Tibial nerve (tissue), 4 donors: Measurements from ENCODE around the gene C5orf15. TPM values are rescaled to one million over a fixed set of nuclear protein-coding genes. Genes with fewer than 3 reads are reported as not detected.

Source experiments
- DNase-seq, 2 donors: peaks; one replicate each; pipeline ENCODE4 v3.0.0-alpha.2; 2019; ENCODE audit warnings: low spot score in 2 of 2
- H3K27ac ChIP-seq, 4 donors: fragments of 200-600 bp; sonication (generic) in 3 of 4; one replicate each; pipeline ENCODE4 v1.5.1; 2017 to 2019; ENCODE audit warnings: mild to moderate bottlenecking in 1 of 4
- H3K27me3 ChIP-seq, 2 donors: fragments of 200-600 bp; sonication (generic) in 1 of 2; one replicate each; pipeline versions ENCODE4 v1.5.1 to v1.6.0; 2017 to 2019
- H3K36me3 ChIP-seq, 3 donors: fragments of 200-600 bp; sonication (generic); one replicate each; pipeline ENCODE4 v1.5.1; 2018 to 2019
- H3K4me1 ChIP-seq, 4 donors: fragments of 200-600 bp; sonication (generic) in 3 of 4; one replicate each; pipeline ENCODE4 v1.5.1; 2017 to 2019
- H3K4me3 ChIP-seq, 4 donors: fragments of 200-600 bp; sonication (generic) in 3 of 4; one replicate each; pipeline ENCODE4 v1.5.1; 2017 to 2019; ENCODE audit warnings: mild to moderate bottlenecking in 1 of 4, moderate library complexity in 1 of 4
- H3K9me3 ChIP-seq, 4 donors: fragments of 200-600 bp; sonication (generic) in 3 of 4; one replicate each; pipeline ENCODE4 v1.5.1; 2017 to 2019
- EP300 ChIP-seq, 2 donors: sonication (generic); formaldehyde crosslinking; IDR thresholded peaks; one replicate each; pipeline ENCODE4 v1.6.1; 2017; ENCODE audit warnings: antibody characterized with exemption in 2 of 2, mild to moderate bottlenecking in 1 of 2
- POLR2A ChIP-seq, 2 donors: fragments of 450-650 bp; IDR thresholded peaks; one replicate each; pipeline ENCODE4 v1.6.1; 2017; ENCODE audit warnings: antibody characterized with exemption in 2 of 2, mild to moderate bottlenecking in 2 of 2, moderate library complexity in 2 of 2
- WGBS, 2 donors: methylation state at CpG; one replicate each; pipeline ENCODE4 v1.1.5; 2018; 5-methylcytosine and 5-hydroxymethylcytosine counted together
- total RNA-seq, 4 donors: library from RNA; depleted of rRNA; stranded (reverse); fragments of >200 nt; gene quantifications; one replicate each; pipeline ENCODE4 v1.1.0, GENCODE V29; 2016
- TF ChIP-seq, protein P1 (sequence below), 5 experiments: fragments of 200-600 bp in 3 of 5; fragments of 450-650 bp in 2 of 5; sonication (generic) in 3 of 5; IDR thresholded peaks; one replicate each; pipeline ENCODE4 v1.5.1; 2016 to 2019; ENCODE audit warnings: antibody characterized with exemption in 5 of 5, mild to moderate bottlenecking in 3 of 5, moderate library complexity in 2 of 5

C5orf15 gene
- total RNA-seq, 4 donors from 2014 or later: 27.6 to 34.3 (median 32.9) TPM

DNA sequence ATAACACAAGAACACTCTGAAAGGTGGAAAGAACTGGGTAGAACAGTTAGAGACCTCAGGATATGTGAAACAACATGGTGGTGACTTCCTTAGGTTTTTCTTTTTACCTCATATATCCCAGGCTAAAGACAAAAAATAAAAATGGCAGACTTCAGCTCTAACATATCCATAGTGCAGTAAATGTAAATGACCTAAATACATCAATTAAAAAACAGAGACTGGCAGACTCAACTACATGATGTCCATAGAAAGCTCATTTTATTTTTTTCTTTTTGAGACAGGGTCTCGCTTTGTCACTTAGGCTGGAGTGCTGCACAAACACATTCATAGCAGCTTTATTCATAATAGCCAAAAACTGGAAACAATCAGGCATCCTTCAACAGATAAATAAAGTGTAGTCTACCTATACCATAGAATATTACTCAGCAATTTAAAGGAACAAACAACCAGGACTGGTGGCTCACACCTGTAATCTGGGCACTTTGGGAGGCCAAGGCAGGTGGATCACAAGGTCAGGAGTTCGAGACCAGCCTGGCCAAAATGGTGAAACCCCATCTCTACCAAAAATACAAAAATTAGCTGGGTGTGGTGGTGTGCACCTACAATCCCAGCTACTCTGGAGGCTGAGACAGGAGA lies 4.8 kb downstream of the C5orf15 start:
- TF ChIP-seq, protein P1, sequence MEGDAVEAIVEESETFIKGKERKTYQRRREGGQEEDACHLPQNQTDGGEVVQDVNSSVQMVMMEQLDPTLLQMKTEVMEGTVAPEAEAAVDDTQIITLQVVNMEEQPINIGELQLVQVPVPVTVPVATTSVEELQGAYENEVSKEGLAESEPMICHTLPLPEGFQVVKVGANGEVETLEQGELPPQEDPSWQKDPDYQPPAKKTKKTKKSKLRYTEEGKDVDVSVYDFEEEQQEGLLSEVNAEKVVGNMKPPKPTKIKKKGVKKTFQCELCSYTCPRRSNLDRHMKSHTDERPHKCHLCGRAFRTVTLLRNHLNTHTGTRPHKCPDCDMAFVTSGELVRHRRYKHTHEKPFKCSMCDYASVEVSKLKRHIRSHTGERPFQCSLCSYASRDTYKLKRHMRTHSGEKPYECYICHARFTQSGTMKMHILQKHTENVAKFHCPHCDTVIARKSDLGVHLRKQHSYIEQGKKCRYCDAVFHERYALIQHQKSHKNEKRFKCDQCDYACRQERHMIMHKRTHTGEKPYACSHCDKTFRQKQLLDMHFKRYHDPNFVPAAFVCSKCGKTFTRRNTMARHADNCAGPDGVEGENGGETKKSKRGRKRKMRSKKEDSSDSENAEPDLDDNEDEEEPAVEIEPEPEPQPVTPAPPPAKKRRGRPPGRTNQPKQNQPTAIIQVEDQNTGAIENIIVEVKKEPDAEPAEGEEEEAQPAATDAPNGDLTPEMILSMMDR (IDR thresholded peaks at IDR 0.05): no peak
- TF ChIP-seq EP300 (IDR thresholded peaks at IDR 0.05) (no peak), POLR2A (IDR thresholded peaks at IDR 0.05) (no peak)
- DNase-seq: no peak
- no peak overlapping the region for H3K27ac ChIP-seq
- WGBS, 2 donors: 95 to 96% methylated on average over 2 of the region's 2 CpGs
- H3K9me3 ChIP-seq: no peaks in the 10 kb centered on the region
- H3K4me3 ChIP-seq: no peak overlapping the region
- H3K36me3 ChIP-seq: peaks cover 0 to 12% (median 0%) of the 10 kb centered on the region in 3 donors
- H3K4me1 ChIP-seq: peaks cover 0 to 38% (median 13%) of the 10 kb centered on the region in 4 donors
- H3K27me3 ChIP-seq: no peaks in the 10 kb centered on the region

DNA sequence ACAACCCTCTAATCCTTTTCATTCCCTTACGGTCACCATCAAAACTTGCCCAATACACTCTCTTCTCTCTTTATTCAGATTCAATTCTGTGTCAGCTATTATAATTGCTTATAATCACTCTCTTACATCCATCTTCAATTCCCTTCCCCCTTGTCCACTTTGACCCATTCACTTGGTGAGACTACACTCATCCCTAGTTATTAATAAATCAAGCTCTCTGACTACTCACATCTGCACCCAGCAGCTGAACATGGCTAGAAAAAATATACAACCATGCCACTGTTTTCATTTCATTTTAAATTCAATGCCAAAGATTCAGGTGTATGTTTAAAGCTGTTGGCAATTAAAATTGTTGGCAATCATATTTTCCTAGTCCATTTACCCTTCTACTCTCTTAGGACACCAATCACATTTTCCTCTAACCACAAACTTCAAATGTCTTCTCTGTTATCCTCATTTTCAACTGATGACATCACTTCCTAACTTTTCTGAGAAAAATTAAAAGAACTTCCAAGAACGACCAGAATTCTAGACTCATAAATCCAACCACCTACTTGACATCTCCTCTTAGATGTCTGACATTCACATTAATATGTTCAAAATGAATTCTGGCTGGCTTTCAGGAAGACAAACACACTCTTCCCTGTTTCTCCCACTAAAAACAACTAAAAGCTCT lies 5.5 kb downstream of the C5orf15 start:
- no peaks in the 10 kb centered on the region for H3K27me3 ChIP-seq
- no peak overlapping the region for H3K4me3 ChIP-seq
- TF ChIP-seq EP300 (IDR thresholded peaks at IDR 0.05) (no peak), POLR2A (IDR thresholded peaks at IDR 0.05) (no peak)
- TF ChIP-seq, protein P1 (IDR thresholded peaks at IDR 0.05): no peak
- peaks cover 0 to 40% (median 13%) of the 10 kb centered on the region in 4 donors for H3K4me1 ChIP-seq
- WGBS, 2 donors: 41 to 50% methylated on average over 2 of the region's 2 CpGs
- H3K9me3 ChIP-seq: no peaks in the 10 kb centered on the region
- peak overlapping the region in 1 of 4 donors; percentile 9 for H3K27ac ChIP-seq
- H3K36me3 ChIP-seq: peaks cover 0 to 16% (median 0%) of the 10 kb centered on the region in 3 donors
- no peak for DNase-seq

DNA sequence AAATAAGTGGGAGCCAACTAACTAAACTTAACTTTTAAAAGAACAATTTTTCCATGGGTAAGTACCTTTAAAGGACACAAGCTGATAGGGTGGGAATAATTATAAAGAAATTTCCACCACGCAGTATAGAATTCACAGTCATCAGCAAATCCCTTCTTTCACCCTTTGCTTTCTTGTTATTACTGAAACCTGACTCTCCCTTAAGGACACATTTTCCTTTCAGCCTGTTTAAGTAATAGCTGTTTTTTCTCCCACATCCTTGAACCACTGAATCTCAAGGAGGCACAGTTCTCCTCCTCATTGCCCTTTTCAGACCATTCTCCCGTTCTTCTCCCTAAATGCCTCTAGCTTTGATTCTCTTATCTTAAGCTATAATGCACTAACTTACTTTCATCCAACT lies 6.3 kb downstream of the C5orf15 start:
- 66 to 69% methylated on average over 2 of the region's 2 CpGs for WGBS, 2 donors
- Histone ChIP-seq H3K27ac (no peak overlapping the region), H3K27me3 (no peaks in the 10 kb centered on the region), H3K4me3 (no peak overlapping the region), H3K9me3 (no peaks in the 10 kb centered on the region), H3K4me1 (peaks cover 0 to 39% (median 9%) of the 10 kb centered on the region in 4 donors), H3K36me3 (peaks cover 0 to 24% (median 0%) of the 10 kb centered on the region in 3 donors)
- DNase-seq: no peak
- TF ChIP-seq EP300 (IDR thresholded peaks at IDR 0.05): no peak
- TF ChIP-seq POLR2A (IDR thresholded peaks at IDR 0.05): no peak
- TF ChIP-seq, protein P1 (IDR thresholded peaks at IDR 0.05): no peak

DNA sequence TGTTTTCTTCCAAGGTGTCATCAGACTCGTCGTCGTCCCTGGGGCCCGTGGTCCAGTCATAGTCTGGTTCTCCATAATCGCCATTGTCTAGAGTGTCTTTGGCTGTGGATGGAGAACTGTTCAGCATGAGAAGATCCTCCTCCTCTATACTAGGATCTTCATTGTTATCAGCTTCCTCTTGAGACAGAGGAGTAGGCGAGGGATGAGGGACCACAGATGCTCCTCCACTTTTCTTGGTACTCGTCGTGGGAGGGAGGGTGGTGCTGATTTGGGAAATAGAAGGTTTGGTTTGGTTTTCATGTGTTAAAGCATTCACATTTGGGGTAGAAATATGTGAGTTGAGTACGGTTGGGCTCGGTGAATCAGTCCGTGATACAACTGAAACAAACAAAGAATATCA lies 8.8 kb downstream of the C5orf15 start:
- H3K36me3 ChIP-seq: peaks cover 0 to 46% (median 3%) of the 10 kb centered on the region in 3 donors
- no peak for DNase-seq

More for the DNA sequence above, 8.8 kb downstream of the C5orf15 start:
- Histone ChIP-seq H3K9me3 (no peaks in the 10 kb centered on the region), H3K4me3 (no peak overlapping the region), H3K27ac (no peak overlapping the region), H3K27me3 (no peaks in the 10 kb centered on the region), H3K4me1 (peaks cover 0 to 23% (median 5%) of the 10 kb centered on the region in 4 donors)
- TF ChIP-seq, protein P1 (IDR thresholded peaks at IDR 0.05): no peak
- TF ChIP-seq EP300 (IDR thresholded peaks at IDR 0.05) (no peak), POLR2A (IDR thresholded peaks at IDR 0.05) (no peak)
- 87 to 88% methylated on average over 11 of the region's 11 CpGs for WGBS, 2 donors
